K562 treated with DMSO at 1 percent for 48 hours (cell line): ENCODE data around the gene QDPR. TPM values are rescaled to one million over a fixed set of nuclear protein-coding genes. Genes with fewer than 3 reads are reported as not detected.

ENCODE experiments used
- total RNA-seq: library from RNA; unstranded; fragments of 300-600 nt; gene quantifications from 2 replicates; pipeline ENCODE4 v1.2.3, GENCODE V29; 2022; ENCODE audit warnings: low replicate concordance; ENCODE audit errors: extremely low read depth

Gene QDPR
- not detected in 2 replicates for total RNA-seq

GRCh38 chr4:17511950-17512795 lies at the start of gene QDPR:
Gene QDPR, minus strand, starts transcription at chr4:17512090. Its CDS starts 36 bp downstream, at chr4:17512054.

DNA sequence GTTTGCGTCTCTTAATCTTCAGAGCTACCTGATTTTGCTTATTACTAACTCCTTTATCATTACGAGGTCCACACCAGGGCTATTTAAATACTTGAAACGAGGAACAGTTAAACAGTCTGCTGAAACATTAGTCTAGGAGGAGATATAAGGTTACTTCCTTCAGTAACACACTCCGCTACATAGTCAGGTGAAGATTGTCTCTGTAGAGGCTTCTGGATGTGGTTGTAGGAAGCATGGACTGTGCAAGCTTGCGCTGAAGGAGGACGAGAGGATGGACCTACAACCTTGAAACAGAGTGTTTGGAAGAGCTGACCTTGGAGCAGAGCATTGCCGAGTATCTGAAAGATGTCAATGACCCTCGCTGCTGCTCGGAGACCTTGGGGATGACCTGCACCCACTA lies 3.0 kb upstream of the QDPR start, which contains the start of gene CLRN2:
Gene CLRN2, plus strand, starts transcription at position 301 of the 400 bp plus-strand sequence. CDS start 102 bp downstream, outside the sequence.

Other genes with a start within 250 kb of the QDPR start
- not detected in 2 replicates for gene CLRN2, start 3.1 kb upstream of the QDPR start, total RNA-seq
- not detected in 2 replicates for gene LAP3, start 65.1 kb upstream of the QDPR start, total RNA-seq
- not detected in 2 replicates for gene MED28, start 102.6 kb upstream of the QDPR start, total RNA-seq